NCI-H1694 treated with DMSO at 0.1 percent for 48 hours (cell line): ENCODE data around the gene S100A14.

ENCODE experiments used
- DNase-seq: peaks from one replicate; lab custom pipeline; 2025; lab: John Stamatoyannopoulos, UW

Gene S100A14

DNA sequence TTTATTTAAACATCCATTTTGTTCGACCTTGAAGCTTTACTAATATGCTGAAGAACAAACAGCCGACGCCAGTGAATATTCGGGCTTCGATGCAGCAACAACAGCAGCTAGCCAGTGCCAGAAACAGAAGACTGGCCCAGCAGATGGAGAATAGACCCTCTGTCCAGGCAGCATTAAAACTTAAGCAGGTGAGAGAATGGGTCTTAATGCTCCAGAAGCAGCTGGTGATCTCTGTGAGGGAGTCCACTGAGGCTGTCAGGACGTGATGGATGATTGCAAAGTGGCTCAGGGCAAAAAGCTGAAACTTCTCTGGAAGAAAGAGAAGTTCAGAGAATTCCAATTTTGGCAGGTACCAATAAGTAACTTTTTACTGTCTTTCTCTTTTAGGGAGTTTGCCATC lies 22.1 kb upstream of the S100A14 start:
- DNase-seq: no peak

DNA sequence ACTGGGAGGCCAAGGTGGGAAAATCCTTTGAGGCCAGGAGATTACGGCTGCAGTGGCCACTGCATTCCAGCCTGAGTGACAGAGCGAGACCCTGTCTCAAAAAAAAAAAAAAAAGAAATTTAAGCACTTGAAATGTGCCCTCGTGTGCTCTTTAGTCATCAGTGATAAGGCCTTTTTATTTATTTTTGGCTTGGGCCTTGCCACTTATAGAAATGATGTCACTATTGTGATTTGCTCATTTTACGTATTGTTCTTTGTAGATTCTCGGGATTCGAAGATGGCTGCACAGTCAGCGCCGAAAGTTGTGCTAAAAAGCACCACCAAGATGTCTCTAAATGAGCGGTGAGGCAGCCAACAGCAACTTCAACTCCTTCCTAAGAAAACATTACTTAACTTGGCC lies 20.2 kb upstream of the S100A14 start:
- DNase-seq: no peak

DNA sequence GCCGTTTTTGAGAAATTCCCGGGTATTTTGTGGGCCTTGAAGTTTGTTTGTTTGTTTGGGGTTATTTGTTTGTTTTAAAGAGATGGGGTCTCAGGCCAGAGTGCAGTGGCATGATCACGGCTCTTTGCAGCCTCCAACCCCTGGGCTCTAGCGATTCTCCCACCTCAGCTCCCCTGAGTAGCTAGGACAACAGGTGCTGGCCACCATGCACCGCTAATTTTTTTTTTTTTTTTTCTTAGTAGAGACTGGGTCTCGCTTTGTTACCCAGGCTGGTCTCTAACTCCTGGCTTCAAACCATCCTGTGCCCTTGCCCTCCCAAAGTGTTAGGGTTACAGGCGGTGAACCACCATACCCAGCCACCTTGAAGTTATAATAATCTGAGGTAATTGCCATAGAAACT lies 19.7 kb upstream of the S100A14 start:
- no peak for DNase-seq

DNA sequence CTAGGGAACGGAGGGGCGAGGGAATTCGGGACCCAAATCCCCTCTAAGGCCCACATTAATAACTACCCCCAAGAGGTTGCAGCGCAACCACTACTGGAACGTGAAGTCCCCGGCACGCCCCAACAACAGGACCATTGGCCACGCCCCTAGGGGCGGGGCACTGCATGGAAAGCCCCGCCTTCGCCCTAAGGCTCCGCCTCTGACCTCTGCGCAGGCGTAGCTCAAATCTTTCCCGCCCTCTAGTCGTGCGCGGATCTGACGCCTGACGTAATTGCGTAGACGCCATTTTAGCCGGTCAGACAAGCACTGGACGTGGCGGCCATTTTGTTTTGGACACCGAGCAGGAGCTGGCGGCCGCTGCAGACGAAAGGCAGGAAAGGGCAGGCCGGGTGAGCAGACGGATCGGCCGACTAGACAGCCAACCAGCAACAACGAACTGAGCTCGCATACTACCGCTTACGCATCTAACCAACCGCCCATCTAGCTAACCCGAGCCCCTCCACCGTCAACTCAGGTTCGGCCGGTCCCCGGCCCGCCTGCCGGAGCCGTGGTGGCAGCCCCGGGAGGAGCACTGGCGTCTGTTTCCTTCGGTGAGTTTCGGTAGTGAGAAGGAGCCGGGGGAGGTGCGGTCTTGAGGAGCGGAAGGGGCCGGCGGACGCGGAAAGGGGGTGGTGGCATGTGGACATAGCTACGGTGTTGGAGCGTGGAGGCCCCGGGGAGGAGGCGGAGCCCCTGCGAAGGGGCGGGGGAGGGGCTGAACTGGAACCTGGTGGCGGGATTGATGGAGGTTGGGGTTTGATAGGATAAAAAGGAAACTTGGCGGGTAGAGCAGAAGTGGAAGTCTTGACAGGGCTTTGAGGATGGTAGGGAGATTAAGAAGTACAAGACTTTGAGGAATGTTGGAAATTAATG lies 17.9 kb upstream of the S100A14 start, which contains the start of gene CHTOP:
CHTOP (plus strand) TSS at position 313 of the 912 bp plus-strand sequence. CDS start 2,523 bp downstream, outside the sequence.
- peak; percentile 97 for DNase-seq

DNA sequence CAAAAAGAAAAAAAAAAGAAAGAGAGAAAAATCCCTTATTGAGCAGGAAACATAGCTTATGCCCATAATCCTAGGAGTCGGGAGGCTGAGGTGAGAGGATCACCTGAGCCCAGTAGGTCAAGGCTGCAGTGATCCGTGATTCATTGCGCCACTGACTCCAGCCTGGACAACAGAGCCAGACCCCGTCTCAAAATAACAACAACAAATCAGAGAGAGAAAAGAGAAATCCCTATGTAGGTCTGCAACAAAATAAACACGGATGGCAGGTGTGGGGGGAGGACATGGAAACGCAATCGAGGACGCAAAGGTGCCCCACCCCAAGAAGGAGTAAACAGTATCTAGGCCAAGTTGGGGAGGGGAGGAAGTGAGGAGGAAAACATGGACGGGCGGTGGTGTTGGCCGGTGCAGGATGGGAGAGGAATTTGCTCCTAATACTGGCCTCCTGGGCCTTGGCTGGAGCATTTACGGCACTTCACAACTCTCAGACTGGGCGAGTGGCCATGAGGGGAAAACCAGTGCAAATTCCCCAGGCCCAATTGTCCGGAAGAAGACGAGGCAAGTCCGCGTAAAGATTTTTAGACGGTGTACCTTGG lies 17.1 kb upstream of the S100A14 start:
- DNase-seq: no peak

DNA sequence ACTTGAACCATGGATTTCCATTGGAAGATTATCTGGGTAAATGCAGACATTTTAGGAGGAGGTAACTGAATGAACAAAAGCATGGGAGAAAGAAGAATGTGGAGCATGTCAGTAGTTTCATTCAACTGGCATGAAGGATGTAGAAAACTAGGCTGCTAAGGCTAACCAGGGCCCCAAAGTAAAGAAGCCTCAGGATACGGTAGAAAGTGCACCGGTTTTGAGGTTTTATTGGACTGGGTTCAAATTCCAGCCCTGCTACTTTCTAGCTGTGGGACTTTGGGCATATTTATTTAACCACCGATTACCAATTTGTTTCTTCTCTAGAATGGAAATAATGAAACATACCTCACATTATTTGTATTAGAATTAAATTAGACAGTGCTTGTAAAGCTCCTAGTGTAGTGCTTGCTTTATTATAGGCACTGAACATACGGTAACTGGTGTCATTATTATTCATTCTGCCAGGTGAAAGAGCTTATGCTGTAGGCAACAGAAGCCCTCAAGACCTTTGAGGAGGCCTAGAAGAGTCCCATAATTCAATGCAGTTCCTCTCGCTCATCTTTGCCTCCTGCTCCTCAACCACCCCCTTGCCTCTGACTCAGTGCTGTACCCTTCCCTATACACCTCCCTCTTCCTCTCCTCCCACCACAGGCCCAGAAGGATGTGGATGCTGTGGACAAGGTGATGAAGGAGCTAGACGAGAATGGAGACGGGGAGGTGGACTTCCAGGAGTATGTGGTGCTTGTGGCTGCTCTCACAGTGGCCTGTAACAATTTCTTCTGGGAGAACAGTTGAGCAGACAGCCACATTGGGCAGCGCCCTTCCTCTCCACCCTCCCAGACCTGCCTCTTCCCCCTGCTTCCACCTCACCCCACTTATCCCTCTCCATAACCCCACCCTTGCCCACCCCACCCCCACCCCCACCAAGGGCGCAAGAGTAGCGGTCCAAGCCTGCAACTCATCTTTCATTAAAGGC lies 15.2 kb upstream of the S100A14 start:
- no peak for DNase-seq

DNA sequence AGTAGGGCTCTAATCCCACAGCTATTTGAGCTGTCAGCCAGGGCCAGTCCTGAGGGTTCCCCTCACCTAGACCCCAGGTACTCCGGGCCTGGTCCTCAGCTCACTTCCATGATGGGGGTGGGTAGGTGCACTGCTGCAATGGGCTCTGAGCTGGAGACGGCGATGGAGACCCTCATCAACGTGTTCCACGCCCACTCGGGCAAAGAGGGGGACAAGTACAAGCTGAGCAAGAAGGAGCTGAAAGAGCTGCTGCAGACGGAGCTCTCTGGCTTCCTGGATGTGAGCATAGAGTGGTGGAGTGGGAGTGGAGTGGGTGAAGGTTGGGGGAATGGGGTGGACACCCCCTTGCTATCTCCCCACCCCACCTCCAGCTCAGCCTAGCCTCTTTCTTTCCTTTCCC lies 14.3 kb upstream of the S100A14 start:
- DNase-seq: no peak

DNA sequence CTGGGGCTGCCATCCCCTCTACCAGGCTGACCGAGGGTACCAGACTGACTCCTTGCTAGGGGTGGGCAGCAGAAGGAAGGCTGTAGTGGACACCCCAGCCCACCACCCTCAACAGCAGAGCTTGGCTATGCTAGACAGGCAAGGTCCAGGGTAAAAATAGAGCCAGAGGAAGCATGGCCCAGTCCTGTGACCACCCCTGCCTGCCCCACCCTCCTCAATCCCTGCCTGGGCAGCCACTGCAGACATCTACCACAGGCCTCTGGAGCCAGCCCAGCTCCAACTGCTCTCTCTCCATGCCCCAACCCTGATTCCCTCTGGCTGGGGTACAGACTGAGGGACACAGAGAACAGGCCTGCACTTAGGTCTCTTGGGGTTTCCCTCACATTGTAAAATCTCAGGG lies 13.8 kb upstream of the S100A14 start:
- no peak for DNase-seq

DNA sequence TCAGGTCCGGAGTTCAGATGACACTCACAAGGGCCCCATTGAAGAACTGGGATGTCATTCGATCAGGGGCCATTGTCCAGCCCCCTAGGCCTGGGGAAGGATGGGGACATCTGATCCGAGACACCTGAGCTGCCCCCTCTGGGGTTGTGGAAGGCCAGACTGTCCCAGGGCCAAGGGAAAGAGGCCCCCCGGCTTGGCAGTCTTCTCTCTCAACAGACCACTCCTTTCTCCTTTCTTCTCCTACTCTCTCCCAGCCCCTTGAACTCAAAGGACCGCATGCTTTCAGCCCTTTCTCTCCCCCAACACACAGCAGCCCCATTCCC lies 13.2 kb upstream of the S100A14 start:
- no peak for DNase-seq

DNA sequence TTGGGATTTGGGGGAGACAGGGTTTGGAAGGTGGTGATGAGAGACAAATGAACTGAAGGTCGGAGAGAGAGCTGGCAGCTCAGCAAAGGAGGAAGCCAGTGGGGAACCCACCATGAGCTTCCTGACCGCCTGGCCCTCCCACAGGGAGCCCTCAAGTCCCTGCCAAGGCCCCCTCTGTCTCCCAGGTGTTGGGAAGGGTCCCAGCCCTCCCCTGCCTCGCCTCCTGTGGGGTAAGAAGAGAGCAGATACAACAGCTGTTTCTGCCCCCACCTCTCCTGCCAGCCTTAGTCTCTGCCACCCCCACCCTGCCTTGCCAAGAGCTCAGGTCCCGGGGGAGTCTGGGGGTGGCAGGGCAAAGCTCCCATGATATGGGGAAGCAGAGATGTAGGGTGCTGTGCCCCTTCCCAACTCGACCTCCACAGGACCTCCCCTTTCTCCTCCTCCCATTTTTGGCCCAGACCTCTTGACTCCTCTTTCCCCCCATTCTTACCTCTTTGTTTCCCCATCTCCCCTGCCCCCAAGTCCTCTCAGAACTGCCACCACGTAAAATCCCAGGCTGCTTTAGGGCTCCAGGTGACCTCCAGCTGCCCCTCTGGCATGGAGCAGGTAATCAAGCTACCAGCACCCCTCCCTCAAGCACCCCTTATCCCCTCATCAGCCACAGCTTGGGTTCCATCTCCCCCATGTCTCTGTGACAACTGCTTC lies 12.7 kb upstream of the S100A14 start:
- DNase-seq: no peak

DNA sequence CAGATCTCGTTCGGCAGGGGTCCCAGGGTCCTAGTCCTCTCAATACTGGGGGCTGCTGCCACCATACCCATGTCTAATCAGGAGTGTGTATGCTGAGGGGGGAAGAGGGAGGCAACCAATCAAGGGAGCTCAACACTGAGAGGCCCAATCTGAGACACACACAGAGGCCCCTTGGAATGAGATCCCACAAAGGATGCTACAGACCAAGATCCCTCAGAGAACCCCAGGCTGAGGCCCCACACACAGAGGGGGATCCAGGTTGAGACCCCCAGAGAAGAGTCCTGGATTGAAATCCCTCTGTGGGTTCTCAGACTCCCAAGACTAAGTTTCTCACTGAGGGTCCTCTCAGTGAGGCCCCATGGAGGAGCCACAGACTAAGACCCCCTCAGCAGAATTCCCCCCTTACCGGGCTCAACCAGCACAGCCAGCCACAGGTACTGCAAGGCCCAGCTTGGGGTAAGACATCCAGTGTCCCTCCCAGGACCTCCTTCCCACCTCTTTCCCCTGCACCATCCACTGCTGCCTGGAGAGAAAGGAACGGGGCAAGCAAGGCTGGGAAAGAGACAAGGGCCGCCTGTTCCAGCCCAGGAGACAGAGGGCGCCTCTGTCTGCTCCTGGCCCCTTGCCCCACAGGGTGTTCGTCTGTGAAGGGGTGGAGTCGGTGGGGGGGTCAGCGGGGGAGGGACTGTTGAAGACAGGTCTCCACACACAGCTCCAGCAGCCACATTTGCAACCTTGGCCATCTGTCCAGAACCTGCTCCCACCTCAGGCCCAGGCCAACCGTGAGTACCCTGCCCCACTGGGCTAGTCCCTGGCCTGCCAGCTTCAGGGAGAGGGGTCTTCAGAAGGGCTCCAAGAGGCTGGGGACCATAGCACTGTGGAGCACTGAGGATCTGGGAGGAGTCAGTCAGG lies 11.8 kb upstream of the S100A14 start, which contains the start of gene S100A1:
S100A1 (plus strand) TSS at position 720 of the 912 bp plus-strand sequence. CDS start 2,088 bp downstream, outside the sequence.
- no peak for DNase-seq

DNA sequence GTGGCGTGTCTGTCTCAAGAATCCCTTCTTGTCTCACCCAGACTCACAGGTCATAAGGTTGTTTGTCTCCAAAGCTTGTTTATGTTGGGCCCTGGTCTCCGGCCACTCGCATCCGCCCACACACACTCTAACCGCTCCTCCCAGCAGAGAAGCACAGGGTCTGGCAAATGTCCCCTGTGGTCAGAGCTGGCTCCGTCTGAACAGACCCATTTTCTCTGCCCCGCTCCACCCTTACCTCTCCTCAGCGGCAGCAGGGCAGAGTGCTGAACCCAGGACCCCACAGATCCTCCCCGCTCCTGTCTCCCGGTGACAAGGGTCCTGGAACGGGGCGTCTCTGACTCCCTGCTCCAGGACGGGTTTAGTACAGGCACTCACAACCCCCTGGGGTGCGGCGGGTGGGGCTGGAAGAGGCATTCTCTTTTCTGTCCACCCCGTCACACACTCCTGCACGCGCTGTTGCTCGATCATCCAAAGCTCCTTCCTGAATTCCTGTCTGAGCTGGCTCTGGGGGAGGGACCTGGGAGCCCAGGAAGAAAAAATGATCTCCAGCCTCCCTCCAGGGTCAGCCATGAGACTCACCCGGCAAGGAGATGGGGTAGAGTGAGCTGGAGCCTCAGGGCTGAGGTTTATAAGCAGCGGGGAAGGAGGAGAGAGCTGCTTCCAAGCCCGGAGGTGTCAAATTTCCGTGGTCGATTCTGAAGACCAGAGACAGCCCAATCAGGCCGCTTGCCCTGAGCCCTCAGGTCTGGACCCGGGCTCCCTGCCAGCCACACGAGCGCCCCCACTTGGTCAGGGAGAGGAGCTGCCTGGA lies 11.0 kb upstream of the S100A14 start, which contains the start of gene S100A13:
S100A13 (minus strand) TSS at position 602 of the 811 bp plus-strand sequence. CDS start 1,033 bp downstream, outside the sequence.
- DNase-seq: no peak

DNA sequence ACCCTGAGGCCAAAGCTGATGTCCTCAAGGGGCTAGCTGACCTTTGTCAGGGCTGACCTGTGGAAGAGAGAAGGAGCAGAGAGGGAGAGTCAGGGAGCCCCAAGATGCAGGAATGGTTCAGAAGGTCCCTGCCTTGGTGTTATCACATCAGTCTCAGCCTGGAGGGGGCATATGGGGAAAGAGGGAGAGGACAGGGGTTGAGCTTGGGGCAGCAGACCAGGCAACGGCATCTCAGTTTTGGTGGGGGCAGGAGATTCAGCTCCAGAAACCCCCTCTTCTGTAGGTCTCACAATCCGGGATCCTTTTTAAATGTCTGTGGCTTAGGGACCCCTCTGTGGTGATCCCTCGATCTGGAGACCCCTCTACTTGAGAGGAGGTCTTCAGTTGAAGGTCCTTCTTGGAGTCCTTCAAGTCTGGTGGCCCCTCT lies 10.4 kb upstream of the S100A14 start:
- DNase-seq: no peak

DNA sequence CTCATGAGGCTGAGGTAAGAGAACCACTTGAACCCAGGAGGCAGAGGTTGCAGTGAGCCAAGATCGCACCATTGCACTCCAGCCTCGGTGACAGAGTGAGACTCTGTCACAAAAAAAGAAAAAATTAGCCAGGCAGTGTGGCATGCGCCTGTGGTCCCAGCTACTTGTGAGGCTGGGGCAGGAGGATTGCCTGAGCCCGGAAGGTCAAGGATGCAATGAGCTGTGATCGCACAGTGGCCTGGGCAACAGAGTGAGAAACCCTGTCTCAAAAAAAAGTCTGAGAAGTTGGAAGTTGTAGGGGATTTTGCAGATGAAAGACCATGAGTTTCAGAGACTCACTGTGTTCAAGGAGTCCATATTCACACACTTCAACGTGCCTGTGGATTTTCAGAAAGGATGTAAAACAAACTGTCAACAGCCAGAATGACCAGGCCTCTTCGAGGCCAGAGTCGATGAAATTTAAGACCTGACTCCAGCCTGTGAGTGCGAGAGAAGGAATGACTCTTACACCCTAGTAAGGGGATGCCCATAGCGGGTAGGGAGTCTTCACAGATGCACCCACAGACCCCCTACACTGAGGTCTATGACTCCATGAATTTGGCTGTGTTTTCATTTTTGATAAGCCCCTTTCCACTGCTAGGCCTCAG lies 9.0 kb upstream of the S100A14 start:
- no peak for DNase-seq

DNA sequence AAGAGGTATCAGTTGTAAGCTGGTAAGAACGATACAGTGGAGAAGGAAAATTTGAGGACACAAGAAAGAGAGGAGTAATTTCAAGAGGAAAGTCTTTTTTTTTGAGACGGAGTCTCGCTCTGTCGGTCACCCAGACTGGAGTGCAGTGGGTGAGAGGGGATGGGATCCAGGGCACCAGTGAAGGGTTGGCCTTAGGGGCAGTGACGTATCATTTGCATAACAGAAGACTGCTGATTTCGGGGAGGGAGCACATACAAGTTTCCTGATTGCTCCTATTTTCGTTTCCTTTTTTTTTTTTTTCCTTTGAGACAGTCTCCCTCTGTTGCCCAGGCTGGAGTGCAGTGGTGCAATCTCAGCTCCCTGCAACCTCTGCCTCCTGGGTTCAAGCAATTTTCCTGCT lies 7.0 kb upstream of the S100A14 start:
- DNase-seq: no peak

DNA sequence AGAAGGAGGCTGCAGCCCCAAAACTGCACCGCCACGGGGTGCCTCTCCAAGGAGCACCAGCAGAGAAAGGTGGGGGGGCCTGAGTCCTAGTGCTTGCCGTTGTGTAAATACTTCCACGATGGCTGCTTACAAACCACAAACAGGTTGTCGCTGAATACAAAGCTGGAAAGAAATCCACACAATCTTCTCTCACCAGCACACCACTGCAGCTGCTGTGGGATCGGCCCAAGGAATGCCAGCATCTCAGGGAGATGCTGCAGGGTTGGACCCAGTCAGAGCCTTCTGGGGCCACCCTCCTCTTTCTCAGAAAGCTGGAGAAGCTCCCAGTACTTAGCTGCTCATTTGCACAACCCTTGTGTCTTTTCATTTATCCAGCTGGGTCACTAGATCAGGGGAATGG lies 3.0 kb upstream of the S100A14 start:
- no peak for DNase-seq

DNA sequence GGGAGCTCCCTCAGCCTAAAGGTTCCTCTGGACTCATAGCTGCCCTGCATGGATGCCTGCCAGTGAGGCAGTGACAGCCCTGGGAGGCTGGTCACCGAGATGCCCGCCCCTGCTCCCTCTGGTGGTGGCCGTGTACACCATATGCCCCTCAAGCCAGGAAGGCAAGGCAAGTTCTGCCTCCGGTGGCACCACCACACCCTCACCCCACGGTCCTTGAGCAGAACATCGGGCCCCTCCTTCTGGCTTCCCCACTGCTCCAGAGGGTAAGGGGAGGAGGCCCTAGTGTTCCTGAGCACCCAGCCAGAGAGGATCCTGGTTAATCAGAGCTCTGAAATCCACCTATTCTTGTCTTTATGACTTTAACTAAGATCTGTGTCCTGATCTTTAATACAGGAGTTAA lies 1.5 kb upstream of the S100A14 start:
- DNase-seq: no peak

DNA sequence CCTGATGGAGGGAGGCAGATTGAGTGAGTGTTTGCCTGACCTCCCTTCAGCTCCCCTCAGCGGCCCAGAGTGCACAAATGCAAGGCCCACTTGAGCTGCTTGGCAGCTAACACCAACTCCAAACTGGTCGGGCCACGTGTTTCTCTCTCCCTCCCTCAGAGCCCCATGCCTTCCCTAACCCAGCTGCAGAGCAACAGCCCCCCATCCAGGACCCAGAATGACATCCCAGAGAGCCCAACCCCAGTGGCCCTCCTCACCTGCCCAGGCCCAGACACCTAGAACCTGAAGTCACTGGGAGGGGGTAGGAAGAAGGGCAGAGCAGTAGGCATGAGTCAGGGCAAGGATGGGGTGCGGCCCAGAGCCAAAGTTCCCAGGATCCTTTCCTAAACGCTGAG lies 789 bp upstream of the S100A14 start:
- no peak for DNase-seq

DNA sequence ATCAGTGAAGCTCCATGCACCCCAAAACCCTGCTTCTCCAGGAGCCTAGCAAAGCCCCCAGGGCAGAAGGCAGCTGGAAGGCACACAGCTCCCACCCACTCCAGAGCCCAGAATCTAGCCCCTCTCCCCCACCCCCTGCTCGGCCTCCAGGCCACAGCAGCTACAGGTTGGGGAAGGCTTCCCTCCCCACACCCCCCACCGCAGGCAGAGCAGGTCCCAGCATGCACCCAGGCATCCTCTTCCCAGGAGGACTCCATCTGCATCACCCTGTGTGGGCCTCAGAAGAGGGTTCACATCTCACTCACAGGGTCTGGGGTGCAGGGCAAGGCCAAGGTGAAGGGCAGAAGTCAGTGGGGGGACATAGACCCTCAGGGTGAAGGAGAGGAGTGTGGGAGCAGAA lies 719 bp downstream of the S100A14 start:
- no peak for DNase-seq
